Measurements from ENCODE around the gene ATOSA. TPM values are rescaled to one million over a fixed set of nuclear protein-coding genes. Genes with fewer than 3 reads are reported as not detected.
A peak's percentile ranks its signal among the peaks of the same experiment; 100 is the strongest.

Gene ATOSA
- total RNA-seq, 1 donor from 2014 or later: 43.7 TPM

DNA sequence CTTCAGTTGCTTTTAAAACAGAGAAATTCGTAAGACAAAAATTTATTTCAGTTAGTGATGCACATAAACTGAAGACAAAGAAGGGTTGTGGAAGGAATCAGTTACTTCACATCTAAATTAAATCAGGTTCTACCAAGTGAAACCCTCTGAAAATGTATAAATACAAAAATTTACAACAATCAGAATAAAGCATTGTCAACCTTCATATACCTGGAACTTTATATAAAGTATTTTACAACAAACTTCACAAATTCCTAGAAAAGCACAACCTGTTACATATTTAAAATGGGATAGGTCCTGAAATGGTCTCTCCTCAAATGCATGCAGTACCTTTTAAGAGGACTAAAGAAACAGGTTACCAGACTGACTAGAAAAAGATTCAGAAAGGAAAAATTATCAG is 26.9 kb downstream of the ATOSA start:
- Mint-ChIP-seq H3K4me1 (peaks cover 28% of the 10 kb centered on the region), H3K27ac (peak overlapping the region; percentile 78), H3K4me3 (peak overlapping the region; percentile 57), H3K9me3 (no peaks in the 10 kb centered on the region), H3K36me3 (peaks cover 5% of the 10 kb centered on the region), H3K27me3 (ENCODE audit: low read depth) (no peaks in the 10 kb centered on the region)
- TF ChIP-seq, protein P1, sequence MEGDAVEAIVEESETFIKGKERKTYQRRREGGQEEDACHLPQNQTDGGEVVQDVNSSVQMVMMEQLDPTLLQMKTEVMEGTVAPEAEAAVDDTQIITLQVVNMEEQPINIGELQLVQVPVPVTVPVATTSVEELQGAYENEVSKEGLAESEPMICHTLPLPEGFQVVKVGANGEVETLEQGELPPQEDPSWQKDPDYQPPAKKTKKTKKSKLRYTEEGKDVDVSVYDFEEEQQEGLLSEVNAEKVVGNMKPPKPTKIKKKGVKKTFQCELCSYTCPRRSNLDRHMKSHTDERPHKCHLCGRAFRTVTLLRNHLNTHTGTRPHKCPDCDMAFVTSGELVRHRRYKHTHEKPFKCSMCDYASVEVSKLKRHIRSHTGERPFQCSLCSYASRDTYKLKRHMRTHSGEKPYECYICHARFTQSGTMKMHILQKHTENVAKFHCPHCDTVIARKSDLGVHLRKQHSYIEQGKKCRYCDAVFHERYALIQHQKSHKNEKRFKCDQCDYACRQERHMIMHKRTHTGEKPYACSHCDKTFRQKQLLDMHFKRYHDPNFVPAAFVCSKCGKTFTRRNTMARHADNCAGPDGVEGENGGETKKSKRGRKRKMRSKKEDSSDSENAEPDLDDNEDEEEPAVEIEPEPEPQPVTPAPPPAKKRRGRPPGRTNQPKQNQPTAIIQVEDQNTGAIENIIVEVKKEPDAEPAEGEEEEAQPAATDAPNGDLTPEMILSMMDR (IDR thresholded peaks at IDR 0.05; ENCODE audit: unreplicated experiment): no peak
- no peak for DNase-seq (ENCODE audit: low spot score in 2 of 2, unreplicated experiment in 2 of 2)

DNA sequence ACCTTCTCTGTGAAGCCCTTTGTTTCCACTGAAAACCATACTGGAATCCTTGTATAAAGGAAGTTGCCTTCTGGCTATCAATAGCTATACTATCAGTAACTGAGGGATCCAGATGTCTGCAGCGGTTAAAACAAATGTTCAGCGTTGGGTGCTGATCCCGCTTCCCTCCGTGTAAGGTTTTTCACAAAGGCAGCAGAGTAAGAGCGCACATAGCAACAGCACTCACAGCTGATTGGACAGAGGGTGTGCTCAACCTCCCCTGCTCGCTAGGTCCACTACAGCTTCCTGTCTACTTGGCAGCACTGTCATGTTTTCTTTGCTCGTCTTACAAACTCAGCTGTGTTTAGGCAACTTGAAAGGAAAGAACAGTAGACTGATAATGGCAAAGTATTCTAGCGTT is 27.3 kb downstream of the ATOSA start:
- Mint-ChIP-seq H3K9me3 (no peaks in the 10 kb centered on the region), H3K4me3 (peak overlapping the region; percentile 57), H3K36me3 (peaks cover 5% of the 10 kb centered on the region), H3K4me1 (peaks cover 28% of the 10 kb centered on the region), H3K27ac (peak overlapping the region; percentile 78), H3K27me3 (ENCODE audit: low read depth) (no peaks in the 10 kb centered on the region)
- peak; percentile 28 to 45 for DNase-seq (ENCODE audit: low spot score in 2 of 2, unreplicated experiment in 2 of 2)
- TF ChIP-seq, protein P1 (IDR thresholded peaks at IDR 0.05; ENCODE audit: unreplicated experiment): no peak

DNA sequence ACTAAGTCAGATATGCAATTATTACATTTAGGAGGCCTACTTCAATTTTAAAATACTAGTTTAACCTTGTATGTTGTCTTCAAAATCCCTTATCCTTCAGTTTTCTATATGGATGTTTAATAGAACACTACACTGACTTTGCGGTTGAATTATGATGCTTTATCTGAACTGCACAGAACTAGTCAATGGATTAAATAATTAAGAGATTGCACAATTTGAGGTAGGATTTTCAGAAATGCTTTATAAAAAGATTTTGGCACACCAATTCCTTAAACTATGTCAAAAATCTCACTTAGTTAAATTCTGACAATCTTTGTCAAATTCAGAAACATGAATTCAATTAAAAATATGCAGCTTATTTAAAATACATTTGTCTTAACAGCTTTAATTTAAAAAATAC is 28.1 kb downstream of the ATOSA start:
- Mint-ChIP-seq H3K36me3 (peaks cover 5% of the 10 kb centered on the region), H3K27ac (peak overlapping the region; percentile 78), H3K9me3 (no peaks in the 10 kb centered on the region), H3K4me3 (peak overlapping the region; percentile 57), H3K27me3 (ENCODE audit: low read depth) (no peaks in the 10 kb centered on the region), H3K4me1 (peaks cover 28% of the 10 kb centered on the region)
- TF ChIP-seq, protein P1 (IDR thresholded peaks at IDR 0.05; ENCODE audit: unreplicated experiment): no peak
- no peak for DNase-seq (ENCODE audit: low spot score in 2 of 2, unreplicated experiment in 2 of 2)

DNA sequence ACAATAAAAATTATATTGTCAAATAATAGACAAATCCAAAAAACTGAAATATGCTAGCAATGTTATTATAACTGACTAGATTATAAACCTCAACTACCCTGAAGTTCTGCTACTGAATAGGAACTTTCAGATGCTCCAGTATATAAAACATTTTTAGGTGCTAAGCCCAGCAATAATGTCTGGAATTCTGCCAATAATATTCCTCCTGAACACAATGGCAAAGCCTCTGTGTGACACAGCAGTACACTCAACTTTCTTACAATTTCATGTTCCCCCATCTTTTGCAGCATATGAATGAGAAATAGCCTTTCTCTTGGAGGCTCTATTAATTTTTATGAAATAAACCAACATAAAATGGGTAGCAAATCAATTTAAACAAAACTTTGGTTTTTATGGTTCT is 29.5 kb downstream of the ATOSA start:
- H3K27ac Mint-ChIP-seq: no peak overlapping the region
- H3K9me3 Mint-ChIP-seq: no peaks in the 10 kb centered on the region

DNA sequence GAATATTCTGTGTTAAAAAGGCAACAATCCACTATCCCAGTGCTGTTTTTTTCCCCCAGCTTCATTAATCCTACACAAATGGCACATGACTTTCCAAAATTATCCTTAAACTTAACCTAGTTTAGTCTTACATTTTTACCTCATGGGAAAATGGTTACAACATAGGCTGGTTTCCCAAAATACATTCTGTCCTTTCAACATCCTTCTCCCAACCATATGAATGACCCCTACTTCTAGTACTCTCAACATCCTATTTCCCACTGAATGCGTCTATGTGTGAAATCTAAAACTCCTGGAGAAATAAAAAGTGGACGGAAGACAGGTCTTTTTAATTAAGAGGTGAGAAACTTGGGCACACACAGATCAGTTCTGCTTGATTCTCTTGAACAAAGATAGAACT is 33.3 kb downstream of the ATOSA start:
- Mint-ChIP-seq H3K36me3 (peaks cover 6% of the 10 kb centered on the region), H3K27ac (no peak overlapping the region)

More for the DNA sequence above, 29.5 kb downstream of the ATOSA start:
- peaks cover 28% of the 10 kb centered on the region for H3K4me1 Mint-ChIP-seq
- TF ChIP-seq, protein P1 (IDR thresholded peaks at IDR 0.05; ENCODE audit: unreplicated experiment): no peak
- no peak overlapping the region for H3K4me3 Mint-ChIP-seq
- H3K36me3 Mint-ChIP-seq: peaks cover 11% of the 10 kb centered on the region
- DNase-seq (ENCODE audit: low spot score in 2 of 2, unreplicated experiment in 2 of 2): no peak
- no peaks in the 10 kb centered on the region for H3K27me3 Mint-ChIP-seq (ENCODE audit: low read depth)

More for the DNA sequence above, 33.3 kb downstream of the ATOSA start:
- TF ChIP-seq, protein P1 (IDR thresholded peaks at IDR 0.05; ENCODE audit: unreplicated experiment): no peak
- DNase-seq (ENCODE audit: low spot score in 2 of 2, unreplicated experiment in 2 of 2): no peak
- H3K27me3 Mint-ChIP-seq (ENCODE audit: low read depth): no peaks in the 10 kb centered on the region
- H3K4me1 Mint-ChIP-seq: peaks cover 7% of the 10 kb centered on the region
- no peak overlapping the region for H3K4me3 Mint-ChIP-seq
- no peaks in the 10 kb centered on the region for H3K9me3 Mint-ChIP-seq

Measured in mesothelial cell of epicardium (in vitro differentiated cells).